Neural crest cell (in vitro differentiated cells): ENCODE data around the gene SMPDL3B. TPM values are rescaled to one million over a fixed set of nuclear protein-coding genes. Genes with fewer than 3 reads are reported as not detected.

Experiments
- DNase-seq: peaks from one replicate; pipeline ENCODE4 v3.0.0; 2021; ENCODE audit warnings: low read depth, mixed read lengths, low spot score
- H3K27ac Mint-ChIP-seq: one replicate; pipeline ENCODE4 v1.8.0; 2021; ENCODE audit warnings: mild to moderate bottlenecking, mixed read lengths; ENCODE audit not compliant: unreplicated experiment
- H3K27me3 Mint-ChIP-seq: 2 replicates; pipeline ENCODE4 v1.8.0; 2021; ENCODE audit warnings: low read depth, mild to moderate bottlenecking, mixed read lengths
- H3K36me3 Mint-ChIP-seq: 2 replicates; pipeline ENCODE4 v1.8.0; 2021; ENCODE audit warnings: low read depth, mild to moderate bottlenecking, mixed read lengths
- H3K4me1 Mint-ChIP-seq: 2 replicates; pipeline ENCODE4 v1.8.0; 2021; ENCODE audit warnings: mixed read lengths
- H3K4me3 Mint-ChIP-seq: one replicate; pipeline ENCODE4 v1.8.0; 2021; ENCODE audit warnings: mild to moderate bottlenecking, mixed read lengths
- H3K9me3 Mint-ChIP-seq: 2 replicates; pipeline ENCODE4 v1.8.0; 2021; ENCODE audit warnings: mixed read lengths
- total RNA-seq: library from RNA; stranded (reverse); gene quantifications from 2 replicates; pipeline ENCODE4 v1.2.1, GENCODE V29; 2021
- TF ChIP-seq, protein P1 (sequence below): fragments of 200-600 bp; sonication (generic); conservative IDR thresholded peaks from 2 replicates; pipeline ENCODE4 v1.5.0; 2021; ENCODE audit warnings: antibody characterized with exemption, mild to moderate bottlenecking

The SMPDL3B gene
- total RNA-seq, 1 donor from 2014 or later, result not detected

DNA sequence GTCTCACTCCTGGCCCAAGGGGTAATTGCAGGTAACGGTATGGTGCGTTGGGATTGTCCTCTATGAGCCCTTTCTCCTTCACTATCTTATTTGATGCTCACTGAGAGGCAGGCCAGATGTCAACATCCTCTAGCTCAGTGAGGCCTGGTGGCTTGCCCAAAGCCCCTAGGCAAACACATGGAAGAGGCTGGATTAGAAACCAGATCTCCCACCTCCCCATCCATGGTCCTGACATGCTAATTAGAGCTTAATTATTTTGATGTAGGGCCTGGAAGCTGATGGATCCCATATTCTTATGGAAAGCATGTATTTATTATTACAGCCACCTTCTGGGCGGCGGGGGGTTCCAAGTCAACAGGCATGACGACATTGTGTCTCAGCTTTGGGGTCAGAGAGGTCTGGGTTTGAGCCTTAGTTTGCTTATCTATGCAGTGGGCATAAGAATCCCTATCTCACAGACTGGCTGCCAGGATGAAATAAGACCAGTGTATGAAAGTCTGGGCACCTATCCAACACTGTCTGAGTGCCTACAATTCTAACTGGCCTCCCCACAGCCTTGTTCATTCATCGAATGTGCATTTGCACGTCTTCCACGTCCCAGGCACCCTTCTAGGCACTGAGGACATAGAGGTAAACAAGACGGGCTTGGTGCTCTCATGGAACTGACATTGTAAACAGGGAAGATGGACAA lies 6.2 kb downstream of the SMPDL3B start:
- H3K4me3 Mint-ChIP-seq, result no peak overlapping the region
- TF ChIP-seq, protein P1, sequence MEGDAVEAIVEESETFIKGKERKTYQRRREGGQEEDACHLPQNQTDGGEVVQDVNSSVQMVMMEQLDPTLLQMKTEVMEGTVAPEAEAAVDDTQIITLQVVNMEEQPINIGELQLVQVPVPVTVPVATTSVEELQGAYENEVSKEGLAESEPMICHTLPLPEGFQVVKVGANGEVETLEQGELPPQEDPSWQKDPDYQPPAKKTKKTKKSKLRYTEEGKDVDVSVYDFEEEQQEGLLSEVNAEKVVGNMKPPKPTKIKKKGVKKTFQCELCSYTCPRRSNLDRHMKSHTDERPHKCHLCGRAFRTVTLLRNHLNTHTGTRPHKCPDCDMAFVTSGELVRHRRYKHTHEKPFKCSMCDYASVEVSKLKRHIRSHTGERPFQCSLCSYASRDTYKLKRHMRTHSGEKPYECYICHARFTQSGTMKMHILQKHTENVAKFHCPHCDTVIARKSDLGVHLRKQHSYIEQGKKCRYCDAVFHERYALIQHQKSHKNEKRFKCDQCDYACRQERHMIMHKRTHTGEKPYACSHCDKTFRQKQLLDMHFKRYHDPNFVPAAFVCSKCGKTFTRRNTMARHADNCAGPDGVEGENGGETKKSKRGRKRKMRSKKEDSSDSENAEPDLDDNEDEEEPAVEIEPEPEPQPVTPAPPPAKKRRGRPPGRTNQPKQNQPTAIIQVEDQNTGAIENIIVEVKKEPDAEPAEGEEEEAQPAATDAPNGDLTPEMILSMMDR, result no peak
- H3K9me3 Mint-ChIP-seq, result no peaks in the 10 kb centered on the region
- H3K27ac Mint-ChIP-seq, result no peak overlapping the region
- no peak for DNase-seq
- no peaks in the 10 kb centered on the region for H3K36me3 Mint-ChIP-seq
- no peaks in the 10 kb centered on the region for H3K4me1 Mint-ChIP-seq
- peaks cover 26% of the 10 kb centered on the region for H3K27me3 Mint-ChIP-seq

DNA sequence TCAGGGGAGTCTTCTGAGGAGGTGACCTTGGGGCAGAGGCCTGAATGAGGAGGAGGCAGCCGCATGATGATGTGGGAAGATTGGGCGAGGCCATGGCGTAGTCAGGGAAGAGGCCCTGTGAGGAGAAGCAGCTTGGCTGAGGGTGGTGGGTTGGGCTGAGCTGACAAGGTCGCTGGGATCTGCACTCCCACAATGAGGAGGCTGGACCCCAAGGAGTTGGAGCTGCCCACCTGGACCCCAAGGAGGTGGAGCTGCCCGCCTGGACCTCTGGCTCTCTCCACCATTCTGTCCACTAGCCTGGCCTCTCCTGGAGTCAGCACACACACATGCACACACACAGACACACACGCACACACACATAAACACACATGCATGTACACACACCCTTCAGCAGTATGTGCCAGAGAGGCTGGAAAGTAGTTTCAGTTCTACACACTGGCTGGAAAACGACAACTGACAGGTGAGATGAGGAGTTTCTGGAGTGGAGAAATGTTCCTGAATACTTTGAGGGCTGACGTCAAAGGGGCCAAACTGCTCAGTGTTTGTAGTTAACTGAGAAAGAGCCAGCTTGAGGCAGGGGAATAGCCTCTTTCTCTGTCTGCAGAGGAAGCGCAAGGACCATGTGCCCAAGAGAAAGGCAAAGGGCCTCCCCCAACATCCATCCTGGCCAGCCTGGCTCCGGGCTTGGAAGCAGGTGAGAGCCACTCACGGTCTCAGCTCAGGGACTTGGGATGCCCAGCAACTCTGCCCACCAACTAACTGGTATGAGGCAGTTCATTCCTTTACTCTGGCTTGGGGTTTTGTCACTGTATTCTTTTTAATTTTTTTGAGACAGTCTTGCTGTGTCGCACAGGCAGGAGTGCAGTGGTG lies 7.1 kb downstream of the SMPDL3B start:
- Mint-ChIP-seq H3K4me3 (no peak overlapping the region), H3K27me3 (peaks cover 18% of the 10 kb centered on the region), H3K9me3 (no peaks in the 10 kb centered on the region), H3K4me1 (no peaks in the 10 kb centered on the region), H3K27ac (no peak overlapping the region), H3K36me3 (no peaks in the 10 kb centered on the region)
- TF ChIP-seq, protein P1, result no peak
- no peak for DNase-seq

GRCh38 chr1:27945020-27945419 lies 10.2 kb downstream of the SMPDL3B start:
- no peak for DNase-seq
- TF ChIP-seq, protein P1, result no peak
- H3K27me3 Mint-ChIP-seq, result no peaks in the 10 kb centered on the region
- no peaks in the 10 kb centered on the region for H3K4me1 Mint-ChIP-seq
- no peaks in the 10 kb centered on the region for H3K9me3 Mint-ChIP-seq
- no peaks in the 10 kb centered on the region for H3K36me3 Mint-ChIP-seq
- H3K27ac Mint-ChIP-seq, result no peak overlapping the region
- H3K4me3 Mint-ChIP-seq, result no peak overlapping the region

DNA sequence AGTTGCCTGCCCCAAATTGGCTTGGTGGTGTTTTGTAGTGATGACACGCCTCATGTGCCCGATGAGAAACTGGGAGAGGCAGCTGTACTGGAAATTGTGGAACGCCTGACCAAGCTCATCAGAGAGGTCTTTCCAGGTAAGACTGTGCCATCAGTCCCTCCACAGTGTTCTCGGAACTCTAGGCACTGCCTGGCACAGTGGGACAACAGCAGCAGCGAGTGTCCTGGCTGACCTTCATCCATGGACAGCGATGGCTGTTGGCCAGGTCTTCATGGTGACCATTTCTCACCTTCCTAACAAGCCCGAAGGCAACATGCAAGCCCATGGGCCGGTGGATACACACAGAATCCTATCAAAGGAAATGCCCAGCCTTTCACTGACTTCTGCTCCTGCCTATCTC lies 14.2 kb downstream of the SMPDL3B start:
- Mint-ChIP-seq H3K27me3 (peaks cover 4% of the 10 kb centered on the region), H3K4me1 (no peaks in the 10 kb centered on the region), H3K36me3 (no peaks in the 10 kb centered on the region), H3K27ac (no peak overlapping the region), H3K4me3 (no peak overlapping the region), H3K9me3 (no peaks in the 10 kb centered on the region)
- DNase-seq, result no peak
- TF ChIP-seq, protein P1, result no peak

- no peak overlapping the region for H3K4me3 Mint-ChIP-seq
- no peaks in the 10 kb centered on the region for H3K36me3 Mint-ChIP-seq
- H3K9me3 Mint-ChIP-seq, result no peaks in the 10 kb centered on the region
- DNase-seq, result no peak
- no peaks in the 10 kb centered on the region for H3K4me1 Mint-ChIP-seq
- H3K27me3 Mint-ChIP-seq, result peaks cover 14% of the 10 kb centered on the region
- H3K27ac Mint-ChIP-seq, result no peak overlapping the region
- TF ChIP-seq, protein P1, result no peak
These were observed 16.6 kb downstream of the SMPDL3B start for GRCh38 chr1:27951396-27951795.
